ENCODE data around the gene CHST12. TPM values are rescaled to one million over a fixed set of nuclear protein-coding genes. Genes with fewer than 3 reads are reported as not detected.

The CHST12 gene
- total RNA-seq, 1 donor from 2014 or later: 4.1 TPM

GRCh38 chr7:2478399-2478785, 75.0 kb downstream of the CHST12 start:
- DNase-seq (ENCODE audit: low read depth in 2 of 2): no peak

GRCh38 chr7:2478800-2479199, 75.4 kb downstream of the CHST12 start:
- no peak for DNase-seq (ENCODE audit: low read depth in 2 of 2)

- no peak for DNase-seq (ENCODE audit: low read depth in 2 of 2)
Measured at GRCh38 chr7:2479276-2480069, 76.1 kb downstream of the CHST12 start.

GRCh38 chr7:2480070-2480408, 76.6 kb downstream of the CHST12 start:
- no peak for DNase-seq (ENCODE audit: low read depth in 2 of 2)

- no peak for DNase-seq (ENCODE audit: low read depth in 2 of 2)
Measured at GRCh38 chr7:2481195-2481594, 77.8 kb downstream of the CHST12 start.

GRCh38 chr7:2482725-2483451, 79.5 kb downstream of the CHST12 start:
- no peak for DNase-seq (ENCODE audit: low read depth in 2 of 2)

GRCh38 chr7:2483494-2483893, 80.1 kb downstream of the CHST12 start:
- no peak for DNase-seq (ENCODE audit: low read depth in 2 of 2)

- no peak for DNase-seq (ENCODE audit: low read depth in 2 of 2)
Measured at GRCh38 chr7:2484868-2485267, 81.5 kb downstream of the CHST12 start.

- DNase-seq (ENCODE audit: low read depth in 2 of 2): no peak
Measured at GRCh38 chr7:2487586-2488271, 84.3 kb downstream of the CHST12 start.

- DNase-seq (ENCODE audit: low read depth in 2 of 2): no peak
Measured at GRCh38 chr7:2488272-2488645, 84.8 kb downstream of the CHST12 start.

GRCh38 chr7:2488681-2489080, 85.3 kb downstream of the CHST12 start:
- no peak for DNase-seq (ENCODE audit: low read depth in 2 of 2)

GRCh38 chr7:2490181-2490651, 86.8 kb downstream of the CHST12 start:
- no peak for DNase-seq (ENCODE audit: low read depth in 2 of 2)

- no peak for DNase-seq (ENCODE audit: low read depth in 2 of 2)
Measured at GRCh38 chr7:2492038-2492437, 88.6 kb downstream of the CHST12 start.

GRCh38 chr7:2493205-2494164, 90.1 kb downstream of the CHST12 start:
- no peak for DNase-seq (ENCODE audit: low read depth in 2 of 2)

- DNase-seq (ENCODE audit: low read depth in 2 of 2): no peak
Measured at GRCh38 chr7:2494191-2495130, 91.0 kb downstream of the CHST12 start.

- DNase-seq (ENCODE audit: low read depth in 2 of 2): no peak
Measured at GRCh38 chr7:2495418-2496299, 92.2 kb downstream of the CHST12 start.

GRCh38 chr7:2496375-2496774, 93.0 kb downstream of the CHST12 start:
- no peak for DNase-seq (ENCODE audit: low read depth in 2 of 2)

- no peak for DNase-seq (ENCODE audit: low read depth in 2 of 2)
Measured at GRCh38 chr7:2497065-2497464, 93.7 kb downstream of the CHST12 start.

Measured in dermis microvascular lymphatic vessel endothelial cell (primary cell).